ENCODE results near the gene PDGFA. TPM values are rescaled to one million over a fixed set of nuclear protein-coding genes. Genes with fewer than 3 reads are reported as not detected.

Gene PDGFA
- total RNA-seq, 1 experiment from 2014 or later: 35.8 TPM

DNA sequence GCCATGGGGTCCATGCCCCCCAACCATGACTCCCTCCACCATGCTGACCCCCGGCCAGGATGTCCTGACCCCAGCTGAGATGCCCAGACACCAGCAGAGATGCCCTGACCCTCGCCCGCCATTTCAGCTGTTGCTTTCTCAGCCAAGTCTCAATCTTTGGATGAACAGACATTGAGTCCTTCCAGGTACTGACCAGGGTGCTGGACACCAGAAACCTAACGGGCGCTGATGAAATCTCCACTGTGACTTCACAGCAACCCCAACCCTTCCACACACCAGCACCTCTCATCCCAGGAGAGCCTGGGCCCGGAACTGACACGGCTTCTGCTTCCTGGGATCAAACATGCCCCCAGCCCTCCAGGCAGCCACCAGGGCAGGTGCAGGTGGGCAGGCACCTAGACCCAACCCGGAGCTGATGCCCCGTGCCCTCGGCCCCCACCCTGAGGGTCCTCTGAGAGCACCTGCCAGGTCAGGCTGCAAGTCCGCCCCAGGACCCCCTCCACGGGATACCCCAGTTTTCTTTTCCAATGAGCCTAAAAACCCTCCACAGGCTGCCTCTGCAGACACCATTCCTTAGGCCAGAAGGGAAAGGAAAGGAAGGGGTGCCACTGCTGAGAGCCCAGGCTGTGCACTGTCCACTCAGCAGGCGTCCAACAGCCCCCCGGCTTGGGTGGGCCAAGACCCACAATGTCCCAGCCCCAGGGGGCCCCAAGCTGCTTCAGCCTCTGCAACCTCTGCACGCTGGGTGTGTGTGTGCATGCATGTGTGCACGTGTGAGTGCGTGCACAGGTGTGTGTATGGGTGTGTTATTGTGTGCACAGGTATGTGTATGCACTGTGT is 43.4 kb upstream of the PDGFA start:
- Histone ChIP-seq H3K4me2 (ENCODE audit: insufficient read depth, insufficient read length, low read length) (no peak overlapping the region), H3K79me1 (ENCODE audit: insufficient read depth, low read depth, low read length, poor library complexity, severe bottlenecking) (no peaks in the 10 kb centered on the region), H2BK15ac (ENCODE audit: low read depth, low read length) (no peak overlapping the region), H3K79me2 (ENCODE audit: insufficient read depth, low read length) (no peaks in the 10 kb centered on the region; the same call in 1 of the 2 replicates), H2BK12ac (ENCODE audit: insufficient read length, low read depth, low read length) (no peak overlapping the region), H3K9ac (ENCODE audit: extremely low read depth, insufficient read length, low read length) (no peak overlapping the region), H2AK5ac (ENCODE audit: insufficient read length, low read length) (no peak overlapping the region), H3K23ac (ENCODE audit: insufficient read length, low read depth, low read length) (no peak overlapping the region), H3K27me3 (ENCODE audit: insufficient read depth, low read length) (no peaks in the 10 kb centered on the region), H3T11ph (ENCODE audit: low read length) (no peak overlapping the region), H2AFZ (ENCODE audit: low read length) (no peak overlapping the region), H2BK120ac (ENCODE audit: low read depth, low read length, poor library complexity, severe bottlenecking) (no peak overlapping the region), H3K56ac (ENCODE audit: insufficient read length, low read depth, low read length) (no peak overlapping the region), H4K20me1 (ENCODE audit: control insufficient read depth, insufficient read depth, insufficient read length) (no peaks in the 10 kb centered on the region), H3K14ac (ENCODE audit: insufficient read depth, low read length) (no peak overlapping the region), H4K5ac (ENCODE audit: insufficient read length, low read depth, low read length) (no peak overlapping the region), H2BK20ac (ENCODE audit: low read depth, low read length, poor library complexity, severe bottlenecking) (no peak overlapping the region), H4K8ac (replicated peaks; ENCODE audit: insufficient read length, low read depth, low read length) (no peak overlapping the region), H2BK5ac (ENCODE audit: insufficient read length, low read length) (no peak overlapping the region), H4K91ac (ENCODE audit: insufficient read length, low read depth, low read length) (no peak overlapping the region), H3K18ac (ENCODE audit: insufficient read length, low read depth, low read length) (no peak overlapping the region), H3K27ac (ENCODE audit: insufficient read length, low read depth, low read length) (no peak overlapping the region), H3K9me3 (ENCODE audit: control insufficient read depth, low read depth, low read length) (no peaks in the 10 kb centered on the region), H3K23me2 (ENCODE audit: insufficient read length, low read depth, low read length, poor library complexity, severe bottlenecking) (no peaks in the 10 kb centered on the region), H3K4ac (ENCODE audit: low read depth, low read length) (no peak overlapping the region), H3K4me1 (ENCODE audit: insufficient read depth, low read length) (no peaks in the 10 kb centered on the region)
- Mint-ChIP-seq H3K4me3 (no peak overlapping the region), H3K27me3 (ENCODE audit: low read depth) (no peaks in the 10 kb centered on the region), H3K36me3 (ENCODE audit: insufficient read depth in 1 of 3, low read depth in 3 of 3) (0 out of 7 replicates have a peak, but pooled peaks cover 0 to 2% (median 0%) of the 10 kb centered on the region in 3 experiments), H3K4me1 (peaks cover 0 to 4% of the 10 kb centered on the region in 2 experiments; a peak in 1 of 4 replicates), H3K9me3 (no peaks in the 10 kb centered on the region), H3K27ac (peak overlapping the region in 2 of 3 experiments; percentile 61 to 71; a peak in 5 of 7 replicates)
- TF ChIP-seq, protein P1, sequence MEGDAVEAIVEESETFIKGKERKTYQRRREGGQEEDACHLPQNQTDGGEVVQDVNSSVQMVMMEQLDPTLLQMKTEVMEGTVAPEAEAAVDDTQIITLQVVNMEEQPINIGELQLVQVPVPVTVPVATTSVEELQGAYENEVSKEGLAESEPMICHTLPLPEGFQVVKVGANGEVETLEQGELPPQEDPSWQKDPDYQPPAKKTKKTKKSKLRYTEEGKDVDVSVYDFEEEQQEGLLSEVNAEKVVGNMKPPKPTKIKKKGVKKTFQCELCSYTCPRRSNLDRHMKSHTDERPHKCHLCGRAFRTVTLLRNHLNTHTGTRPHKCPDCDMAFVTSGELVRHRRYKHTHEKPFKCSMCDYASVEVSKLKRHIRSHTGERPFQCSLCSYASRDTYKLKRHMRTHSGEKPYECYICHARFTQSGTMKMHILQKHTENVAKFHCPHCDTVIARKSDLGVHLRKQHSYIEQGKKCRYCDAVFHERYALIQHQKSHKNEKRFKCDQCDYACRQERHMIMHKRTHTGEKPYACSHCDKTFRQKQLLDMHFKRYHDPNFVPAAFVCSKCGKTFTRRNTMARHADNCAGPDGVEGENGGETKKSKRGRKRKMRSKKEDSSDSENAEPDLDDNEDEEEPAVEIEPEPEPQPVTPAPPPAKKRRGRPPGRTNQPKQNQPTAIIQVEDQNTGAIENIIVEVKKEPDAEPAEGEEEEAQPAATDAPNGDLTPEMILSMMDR (conservative IDR thresholded peaks at IDR 0.05): no peak
- WGBS (ENCODE audit: extremely low coverage, insufficient read length, low lambda C conversion rate): no CpG with 5 or more reads among the region's 17 CpGs
- DNase-seq: no peak

Data from H9 (cell line).